PC-9 (cell line): ENCODE data around the gene RAMACL.

Source experiments
- EZH2 ChIP-seq: fragments of 200-600 bp; sonication (generic); IDR thresholded peaks from 2 replicates; pipeline ENCODE4 v1.8.0; 2017; ENCODE audit warnings: antibody characterized with exemption, low read depth
- TF ChIP-seq, protein P1 (sequence below): fragments of 200-600 bp; sonication (generic); conservative IDR thresholded peaks from 2 replicates; pipeline ENCODE4 v1.6.1; 2017; ENCODE audit warnings: mixed run types, antibody characterized with exemption, mild to moderate bottlenecking, moderate library complexity

DNA sequence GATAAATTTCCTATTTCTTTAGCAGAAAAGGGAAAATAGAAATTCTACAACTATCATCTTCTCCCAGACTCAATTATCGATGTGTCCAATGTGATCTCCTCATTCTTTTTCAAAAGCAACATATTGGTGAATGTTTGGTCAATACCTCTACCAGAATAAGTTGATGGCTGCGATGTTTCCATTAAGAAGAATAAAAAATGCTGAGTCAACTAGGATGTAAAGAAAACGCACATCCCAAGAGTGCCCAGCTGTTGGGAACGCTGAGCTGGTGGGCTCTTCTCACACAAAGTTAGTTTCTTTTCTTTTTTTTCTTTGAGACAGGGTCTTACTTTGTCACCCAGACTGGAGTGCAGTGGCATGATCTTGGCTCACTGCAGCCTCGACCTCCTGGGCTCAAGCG, 39.8 kb downstream of the RAMACL start:
- TF ChIP-seq, protein P1, sequence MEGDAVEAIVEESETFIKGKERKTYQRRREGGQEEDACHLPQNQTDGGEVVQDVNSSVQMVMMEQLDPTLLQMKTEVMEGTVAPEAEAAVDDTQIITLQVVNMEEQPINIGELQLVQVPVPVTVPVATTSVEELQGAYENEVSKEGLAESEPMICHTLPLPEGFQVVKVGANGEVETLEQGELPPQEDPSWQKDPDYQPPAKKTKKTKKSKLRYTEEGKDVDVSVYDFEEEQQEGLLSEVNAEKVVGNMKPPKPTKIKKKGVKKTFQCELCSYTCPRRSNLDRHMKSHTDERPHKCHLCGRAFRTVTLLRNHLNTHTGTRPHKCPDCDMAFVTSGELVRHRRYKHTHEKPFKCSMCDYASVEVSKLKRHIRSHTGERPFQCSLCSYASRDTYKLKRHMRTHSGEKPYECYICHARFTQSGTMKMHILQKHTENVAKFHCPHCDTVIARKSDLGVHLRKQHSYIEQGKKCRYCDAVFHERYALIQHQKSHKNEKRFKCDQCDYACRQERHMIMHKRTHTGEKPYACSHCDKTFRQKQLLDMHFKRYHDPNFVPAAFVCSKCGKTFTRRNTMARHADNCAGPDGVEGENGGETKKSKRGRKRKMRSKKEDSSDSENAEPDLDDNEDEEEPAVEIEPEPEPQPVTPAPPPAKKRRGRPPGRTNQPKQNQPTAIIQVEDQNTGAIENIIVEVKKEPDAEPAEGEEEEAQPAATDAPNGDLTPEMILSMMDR, result no peak
- TF ChIP-seq EZH2, result no peak
